Smooth muscle cell (in vitro differentiated cells): ENCODE results near the gene BPHL. TPM values are rescaled to one million over a fixed set of nuclear protein-coding genes. Genes with fewer than 3 reads are reported as not detected.

Experiments used
- DNase-seq: peaks from one replicate; lab custom pipeline; 2025; ENCODE audit not compliant: unreplicated experiment; lab: John Stamatoyannopoulos, UW
- H2AFZ ChIP-seq: fragments of 200-600 bp; sonication (generic); 2 replicates; pipeline ENCODE4 v1.6.0; 2016; ENCODE audit warnings: antibody characterized with exemption, low read depth, mild to moderate bottlenecking
- H3F3A ChIP-seq: fragments of 200-600 bp; sonication (generic); 2 replicates; pipeline ENCODE4 v1.6.0; 2017; ENCODE audit warnings: antibody characterized with exemption, low read depth
- H3K27ac ChIP-seq: fragments of 200-600 bp; sonication (generic); 2 replicates; pipeline ENCODE4 v1.5.1; 2016; ENCODE audit warnings: low read depth, mild to moderate bottlenecking
- H3K27me3 ChIP-seq: fragments of 200-600 bp; sonication (generic); 2 replicates; pipeline ENCODE4 v1.6.1; 2016; ENCODE audit warnings: low read depth, mild to moderate bottlenecking
- H3K36me3 ChIP-seq: fragments of 200-600 bp; sonication (generic); 2 replicates; pipeline ENCODE4 v1.5.1; 2016; ENCODE audit warnings: low read depth
- H3K4me1 ChIP-seq: fragments of 200-600 bp; sonication (generic); 2 replicates; pipeline ENCODE4 v1.5.1; 2016; ENCODE audit warnings: low read depth
- H3K4me2 ChIP-seq: fragments of 200-600 bp; sonication (generic); 2 replicates; pipeline ENCODE4 v1.6.0; 2016; ENCODE audit warnings: mild to moderate bottlenecking
- H3K4me3 ChIP-seq: fragments of 200-600 bp; sonication (generic); 2 replicates; pipeline ENCODE4 v1.5.1; 2016; ENCODE audit warnings: mild to moderate bottlenecking
- H3K79me2 ChIP-seq: fragments of 200-600 bp; sonication (generic); 2 replicates; pipeline ENCODE4 v1.6.0; 2016; ENCODE audit warnings: low read depth, mild to moderate bottlenecking
- H3K9ac ChIP-seq: fragments of 200-600 bp; sonication (generic); 2 replicates; pipeline ENCODE4 v1.6.0; 2016; ENCODE audit warnings: low read depth
- H3K9me3 ChIP-seq: fragments of 200-600 bp; sonication (generic); replicated peaks from 2 replicates; pipeline ENCODE4 v1.5.1; 2016; ENCODE audit warnings: low read depth
- H4K20me1 ChIP-seq: fragments of 200-600 bp; sonication (generic); 2 replicates; pipeline ENCODE4 v1.6.0; 2016; ENCODE audit warnings: low read depth
- CTCF ChIP-seq: fragments of 200-600 bp; sonication (generic); IDR thresholded peaks from 2 replicates; pipeline ENCODE4 v1.5.1; 2017; ENCODE audit warnings: borderline replicate concordance, mild to moderate bottlenecking, antibody characterized with exemption; ENCODE audit not compliant: insufficient read depth, poor library complexity, severe bottlenecking
- WGBS: methylation state at CpG from one replicate; pipeline ENCODE4 v1.1.7; 2016; ENCODE audit warnings: low lambda C conversion rate; 5-methylcytosine and 5-hydroxymethylcytosine counted together
- polyA plus RNA-seq: library from polyadenylated mRNA; unstranded; fragments of >200 nt; fragmentation: Nextera tagmentation; extraction: Ambion mirVana; gene quantifications from 2 replicates; pipeline ENCODE4 v1.2.1, GENCODE V29; 2016
- total RNA-seq: library from RNA; depleted of rRNA; stranded (reverse); fragments of >200 nt; gene quantifications from 2 replicates; pipeline ENCODE4 v1.2.3, GENCODE V29; 2014

Gene BPHL
- total and polyA plus RNA-seq, 2 experiments from 2014 or later, result 21.3 to 43.6 TPM

- Histone ChIP-seq H3K4me2 (peak overlapping the region; percentile 58), H3F3A (peaks cover 10% of the 10 kb centered on the region), H3K27ac (peak overlapping the region; percentile 34), H3K36me3 (no peaks in the 10 kb centered on the region), H3K4me3 (no peak overlapping the region), H3K27me3 (no peaks in the 10 kb centered on the region), H3K79me2 (no peaks in the 10 kb centered on the region), H3K4me1 (no peaks in the 10 kb centered on the region), H3K9me3 (no peaks in the 10 kb centered on the region), H4K20me1 (no peaks in the 10 kb centered on the region), H2AFZ (no peak overlapping the region), H3K9ac (no peak overlapping the region)
- DNase-seq, result no peak
- 77% methylated on average over 4 of the region's 4 CpGs for WGBS
- no peak for TF ChIP-seq CTCF
Observed at GRCh38 chr6:3088446-3088845, 30.1 kb upstream of the BPHL start.

- WGBS, result 33% methylated on average over 4 of the region's 4 CpGs
- Histone ChIP-seq H3K4me1 (no peaks in the 10 kb centered on the region), H3K79me2 (no peaks in the 10 kb centered on the region), H3K36me3 (peaks cover under 1% of the 10 kb centered on the region), H3K27me3 (no peaks in the 10 kb centered on the region), H3F3A (peaks cover 10% of the 10 kb centered on the region), H3K4me2 (peak overlapping the region; percentile 58), H3K27ac (peak overlapping the region; percentile 34), H2AFZ (no peak overlapping the region), H4K20me1 (no peaks in the 10 kb centered on the region), H3K9me3 (no peaks in the 10 kb centered on the region), H3K9ac (no peak overlapping the region), H3K4me3 (no peak overlapping the region)
- no peak for TF ChIP-seq CTCF
- no peak for DNase-seq
Observed at GRCh38 chr6:3088968-3089367, 29.5 kb upstream of the BPHL start.

GRCh38 chr6:3090013-3090412 is 28.5 kb upstream of the BPHL start:
- peaks cover 10% of the 10 kb centered on the region for H3F3A ChIP-seq
- H3K4me3 ChIP-seq, result no peak overlapping the region
- no peak for TF ChIP-seq CTCF
- H3K79me2 ChIP-seq, result no peaks in the 10 kb centered on the region
- H3K4me2 ChIP-seq, result no peak overlapping the region
- H4K20me1 ChIP-seq, result no peaks in the 10 kb centered on the region
- H3K9ac ChIP-seq, result no peak overlapping the region
- H3K27me3 ChIP-seq, result no peaks in the 10 kb centered on the region
- no peaks in the 10 kb centered on the region for H3K9me3 ChIP-seq
- H3K36me3 ChIP-seq, result peaks cover 3% of the 10 kb centered on the region
- 96% methylated on average over 4 of the region's 4 CpGs for WGBS
- H3K4me1 ChIP-seq, result no peaks in the 10 kb centered on the region
- DNase-seq, result no peak
- H2AFZ ChIP-seq, result no peak overlapping the region
- peak overlapping the region; percentile 34 for H3K27ac ChIP-seq

GRCh38 chr6:3094815-3095214 is 23.7 kb upstream of the BPHL start:
- no peak for DNase-seq
- no peak overlapping the region for H3K27ac ChIP-seq
- peaks cover 6% of the 10 kb centered on the region for H3F3A ChIP-seq
- H3K27me3 ChIP-seq, result no peaks in the 10 kb centered on the region
- H2AFZ ChIP-seq, result no peak overlapping the region
- H3K36me3 ChIP-seq, result peaks cover 23% of the 10 kb centered on the region
- H3K9ac ChIP-seq, result no peak overlapping the region
- no peaks in the 10 kb centered on the region for H3K9me3 ChIP-seq
- no peaks in the 10 kb centered on the region for H3K4me1 ChIP-seq
- no peak overlapping the region for H3K4me2 ChIP-seq
- no peaks in the 10 kb centered on the region for H3K79me2 ChIP-seq
- TF ChIP-seq CTCF, result no peak
- no peak overlapping the region for H3K4me3 ChIP-seq
- WGBS, result 100% methylated on average over 2 of the region's 2 CpGs
- no peaks in the 10 kb centered on the region for H4K20me1 ChIP-seq
